Hepatocyte (in vitro differentiated cells): ENCODE results near the gene ZNF35. TPM values are rescaled to one million over a fixed set of nuclear protein-coding genes. Genes with fewer than 3 reads are reported as not detected.

ENCODE experiments used
- DNase-seq: peaks from one replicate; pipeline ENCODE4 v3.0.0-alpha.2; 2016; ENCODE audit warnings: low spot score
- H2AFZ ChIP-seq: fragments of 200-600 bp; sonication (generic); 2 replicates; pipeline ENCODE4 v1.6.0; 2016; ENCODE audit warnings: antibody characterized with exemption, mild to moderate bottlenecking
- H3K27ac ChIP-seq: fragments of 200-600 bp; sonication (generic); 2 replicates; pipeline ENCODE4 v1.5.1; 2016; ENCODE audit warnings: mild to moderate bottlenecking
- H3K27me3 ChIP-seq: fragments of 200-600 bp; sonication (generic); 2 replicates; pipeline ENCODE4 v1.6.1; 2016
- H3K36me3 ChIP-seq: fragments of 200-600 bp; sonication (generic); replicated peaks from 2 replicates; pipeline ENCODE4 v1.5.1; 2016; ENCODE audit warnings: low read depth; ENCODE audit not compliant: insufficient read depth
- H3K4me1 ChIP-seq: fragments of 200-600 bp; sonication (generic); 2 replicates; pipeline ENCODE4 v1.5.1; 2016; ENCODE audit warnings: mild to moderate bottlenecking, moderate library complexity; ENCODE audit not compliant: insufficient read depth
- H3K4me2 ChIP-seq: fragments of 200-600 bp; sonication (generic); 2 replicates; pipeline ENCODE4 v1.6.0; 2016
- H3K4me3 ChIP-seq: fragments of 200-600 bp; sonication (generic); 2 replicates; pipeline ENCODE4 v1.5.1; 2016; ENCODE audit warnings: mild to moderate bottlenecking
- H3K79me2 ChIP-seq: fragments of 200-600 bp; sonication (generic); 2 replicates; pipeline ENCODE4 v1.6.0; 2017; ENCODE audit warnings: mild to moderate bottlenecking
- H3K9me2 ChIP-seq: fragments of 200-600 bp; sonication (generic); replicated peaks from 2 replicates; pipeline ENCODE4 v1.6.0; 2017; ENCODE audit warnings: mild to moderate bottlenecking; ENCODE audit not compliant: insufficient read depth
- H3K9me3 ChIP-seq: fragments of 200-600 bp; sonication (generic); 2 replicates; pipeline ENCODE4 v1.5.1; 2016; ENCODE audit warnings: low read depth, mild to moderate bottlenecking
- H4K20me1 ChIP-seq: fragments of 200-600 bp; sonication (generic); 2 replicates; pipeline ENCODE4 v1.6.0; 2016; ENCODE audit warnings: mild to moderate bottlenecking; ENCODE audit not compliant: insufficient read depth, poor library complexity, severe bottlenecking
- CTCF ChIP-seq: fragments of 200-600 bp; sonication (generic); IDR thresholded peaks from 2 replicates; pipeline ENCODE4 v1.5.1; 2016; ENCODE audit warnings: antibody characterized with exemption, mild to moderate bottlenecking; ENCODE audit not compliant: poor library complexity
- EZH2 ChIP-seq: fragments of 200-600 bp; sonication (generic); IDR thresholded peaks from 2 replicates; pipeline ENCODE4 v1.6.1; 2016; ENCODE audit warnings: antibody characterized with exemption, mild to moderate bottlenecking, borderline replicate concordance
- EZH2phosphoT487 ChIP-seq: fragments of 200-600 bp; sonication (generic); IDR thresholded peaks from one replicate; pipeline ENCODE4 v1.6.1; 2018; ENCODE audit warnings: antibody characterized with exemption, mild to moderate bottlenecking, low read depth, moderate library complexity; ENCODE audit not compliant: unreplicated experiment, severe bottlenecking
- WGBS: methylation state at CpG from one replicate; pipeline ENCODE4 v1.1.6; 2016; ENCODE audit warnings: low lambda C conversion rate; ENCODE audit errors: missing lambda C conversion rate; 5-methylcytosine and 5-hydroxymethylcytosine counted together
- polyA plus RNA-seq: library from polyadenylated mRNA; unstranded; fragments of >200 nt; fragmentation: Nextera tagmentation; extraction: Ambion mirVana; gene quantifications from 2 replicates; pipeline ENCODE4 v1.2.1, GENCODE V29; 2016
- total RNA-seq: library from RNA; depleted of rRNA; stranded (reverse); fragments of >200 nt; gene quantifications from 2 replicates; pipeline ENCODE4 v1.2.3, GENCODE V29; 2014

ZNF35 gene
- total and polyA plus RNA-seq, 2 experiments from 2014 or later = 4.2 to 9.6 TPM

DNA sequence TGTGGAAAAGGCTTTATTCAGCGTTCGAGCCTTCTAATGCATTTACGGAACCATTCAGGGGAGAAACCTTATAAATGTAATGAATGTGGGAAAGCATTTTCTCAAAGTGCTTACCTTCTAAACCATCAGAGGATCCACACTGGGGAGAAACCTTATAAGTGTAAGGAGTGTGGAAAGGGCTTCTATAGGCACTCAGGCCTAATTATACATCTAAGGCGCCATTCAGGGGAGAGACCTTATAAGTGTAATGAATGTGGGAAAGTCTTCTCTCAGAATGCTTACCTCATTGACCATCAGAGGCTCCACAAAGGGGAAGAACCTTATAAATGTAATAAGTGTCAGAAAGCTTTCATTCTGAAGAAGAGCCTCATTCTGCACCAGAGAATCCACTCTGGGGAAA lies 6.2 kb upstream of the ZNF35 start:
- peaks cover 9% of the 10 kb centered on the region for H3K79me2 ChIP-seq
- DNase-seq = no peak
- H3K4me1 ChIP-seq = no peaks in the 10 kb centered on the region
- no peak overlapping the region for H3K4me2 ChIP-seq
- H2AFZ ChIP-seq = no peak overlapping the region
- H3K27me3 ChIP-seq = no peaks in the 10 kb centered on the region
- H4K20me1 ChIP-seq = no peaks in the 10 kb centered on the region
- no peak overlapping the region for H3K4me3 ChIP-seq
- H3K36me3 ChIP-seq = peaks cover 18% of the 10 kb centered on the region
- TF ChIP-seq EZH2 (no peak), EZH2phosphoT487 (no peak), CTCF (no peak)
- WGBS = 97% methylated on average over 4 of the region's 4 CpGs
- no peaks in the 10 kb centered on the region for H3K9me2 ChIP-seq
- H3K9me3 ChIP-seq = peaks cover 24% of the 10 kb centered on the region
- H3K27ac ChIP-seq = no peak overlapping the region

DNA sequence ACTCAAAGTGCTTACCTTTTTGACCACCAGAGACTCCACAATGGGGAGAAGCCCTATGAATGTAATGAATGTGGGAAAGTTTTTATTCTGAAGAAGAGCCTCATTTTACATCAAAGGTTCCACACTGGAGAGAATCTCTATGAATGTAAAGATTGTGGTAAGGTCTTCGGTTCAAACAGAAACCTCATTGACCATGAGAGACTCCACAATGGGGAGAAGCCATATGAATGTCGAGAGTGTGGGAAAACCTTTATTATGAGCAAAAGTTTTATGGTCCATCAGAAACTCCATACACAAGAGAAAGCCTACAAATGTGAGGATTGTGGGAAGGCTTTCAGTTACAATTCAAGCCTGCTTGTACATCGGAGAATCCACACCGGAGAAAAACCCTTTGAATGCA lies 5.5 kb upstream of the ZNF35 start:
- no peak for DNase-seq
- Histone ChIP-seq H3K4me2 (no peak overlapping the region), H3K4me1 (no peaks in the 10 kb centered on the region), H3K9me3 (peaks cover 24% of the 10 kb centered on the region), H2AFZ (no peak overlapping the region), H4K20me1 (no peaks in the 10 kb centered on the region), H3K79me2 (peaks cover 12% of the 10 kb centered on the region), H3K27me3 (no peaks in the 10 kb centered on the region), H3K9me2 (no peaks in the 10 kb centered on the region), H3K27ac (no peak overlapping the region), H3K36me3 (peaks cover 18% of the 10 kb centered on the region), H3K4me3 (no peak overlapping the region)
- 98% methylated on average over 4 of the region's 4 CpGs for WGBS
- TF ChIP-seq EZH2phosphoT487 = no peak
- no peak for TF ChIP-seq EZH2
- no peak for TF ChIP-seq CTCF

- Histone ChIP-seq H3K9me2 (no peaks in the 10 kb centered on the region), H3K9me3 (peaks cover 10% of the 10 kb centered on the region), H3K4me2 (peak overlapping the region; percentile 81), H3K36me3 (peaks cover 6% of the 10 kb centered on the region), H2AFZ (peak overlapping the region; percentile 65), H3K4me1 (peaks cover 8% of the 10 kb centered on the region), H3K4me3 (no peak overlapping the region), H3K27ac (peak overlapping the region; percentile 82), H4K20me1 (no peaks in the 10 kb centered on the region), H3K27me3 (no peaks in the 10 kb centered on the region), H3K79me2 (peaks cover 23% of the 10 kb centered on the region)
- WGBS = 96% methylated on average over 1 of the region's 1 CpG
- TF ChIP-seq CTCF = no peak
- no peak for TF ChIP-seq EZH2phosphoT487
- TF ChIP-seq EZH2 = no peak
- DNase-seq = no peak
Observed at GRCh38 chr3:44647771-44648170, 761 bp upstream of the ZNF35 start.

DNA sequence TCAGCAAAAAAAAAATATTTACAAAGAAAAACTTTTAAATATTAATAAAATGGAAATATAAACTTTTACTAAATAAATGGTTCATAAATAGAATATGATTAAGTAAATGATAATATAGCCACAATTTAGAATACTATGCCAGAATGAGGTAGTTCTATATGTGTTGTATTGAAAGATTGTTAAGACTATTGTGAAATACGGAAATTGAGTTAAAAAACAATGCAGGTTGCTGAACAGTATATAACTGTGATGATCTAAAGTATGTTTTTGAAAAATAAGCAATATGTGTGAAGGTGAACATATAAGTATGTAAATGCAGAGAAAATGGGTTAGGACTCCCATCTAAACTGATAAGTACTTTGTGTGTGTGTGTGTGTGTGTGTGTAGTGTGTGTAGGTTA lies 1.2 kb downstream of the ZNF35 start:
- TF ChIP-seq CTCF = no peak
- no peak for TF ChIP-seq EZH2phosphoT487
- TF ChIP-seq EZH2 = no peak
- Histone ChIP-seq H3K36me3 (no peaks in the 10 kb centered on the region), H4K20me1 (no peaks in the 10 kb centered on the region), H3K4me2 (peak overlapping the region; percentile 81), H3K4me3 (peak overlapping the region; percentile 90), H2AFZ (no peak overlapping the region), H3K79me2 (peaks cover 23% of the 10 kb centered on the region), H3K27ac (no peak overlapping the region), H3K9me3 (no peaks in the 10 kb centered on the region), H3K27me3 (no peaks in the 10 kb centered on the region), H3K4me1 (peaks cover 8% of the 10 kb centered on the region), H3K9me2 (no peaks in the 10 kb centered on the region)
- WGBS = 90% methylated on average over 1 of the region's 1 CpG
- no peak for DNase-seq
